Right atrium auricular region (tissue), 2 donors: ENCODE results near the gene SCAF4. TPM values are rescaled to one million over a fixed set of nuclear protein-coding genes. Genes with fewer than 3 reads are reported as not detected.

ENCODE experiments used
- DNase-seq: peaks from one replicate; pipeline ENCODE4 v3.0.0-alpha.2; 2019; ENCODE audit warnings: low spot score
- H3K27ac ChIP-seq, 2 donors: fragments of 200-600 bp; sonication (generic); 1 replicate in 1 of 2; 2 replicates in 1 of 2; pipeline ENCODE4 v1.5.1; 2016 to 2019
- H3K27me3 ChIP-seq, 2 donors: fragments of 200-600 bp; sonication (generic); one replicate each; pipeline versions ENCODE4 v1.5.1 to v1.6.0; 2017 to 2019
- H3K36me3 ChIP-seq: fragments of 200-600 bp; sonication (generic); one replicate; pipeline ENCODE4 v1.5.1; 2016
- H3K4me1 ChIP-seq, 2 donors: fragments of 200-600 bp; sonication (generic); one replicate each; pipeline versions ENCODE4 v1.5.1 to v1.6.0; 2017 to 2019
- H3K4me3 ChIP-seq, 2 donors: fragments of 200-600 bp; sonication (generic); 1 replicate in 1 of 2; 2 replicates in 1 of 2; pipeline ENCODE4 v1.5.1; 2017 to 2019; ENCODE audit warnings: mild to moderate bottlenecking in 1 of 2, moderate library complexity in 1 of 2
- H3K9me3 ChIP-seq, 2 donors: fragments of 200-600 bp; sonication (generic); one replicate each; pipeline ENCODE4 v1.5.1; 2019
- CTCF ChIP-seq, 2 donors: fragments of 200-600 bp; sonication (generic); IDR thresholded peaks; one replicate each; pipeline ENCODE4 v1.5.1; 2019; ENCODE audit warnings: antibody characterized with exemption in 2 of 2
- total RNA-seq, 2 donors: library from RNA; depleted of rRNA; stranded (reverse); fragments of >200 nt; gene quantifications; one replicate each; pipeline ENCODE4 v1.1.0, GENCODE V29; 2016

The SCAF4 gene
- total RNA-seq, 2 donors from 2014 or later: 8.8 to 12.2 TPM

DNA sequence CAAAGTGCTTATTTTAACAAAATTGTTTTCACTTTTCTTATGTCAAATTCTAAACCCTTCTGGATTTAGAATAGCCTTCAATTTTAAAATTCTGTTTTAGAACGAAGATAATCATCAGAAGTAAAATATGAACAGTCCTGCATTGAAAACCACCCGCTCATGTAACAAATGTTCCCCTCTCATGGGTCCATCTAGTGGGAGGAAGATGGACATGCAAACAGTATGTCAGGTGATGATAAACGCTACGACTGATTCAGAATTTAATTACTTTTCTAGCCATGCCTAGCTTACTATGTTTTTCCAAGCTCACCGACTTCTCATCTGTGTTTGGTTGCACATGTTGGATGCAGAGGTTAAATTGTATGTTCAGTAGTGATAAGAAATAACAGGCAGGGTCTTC lies 48.9 kb downstream of the SCAF4 start:
- no peaks in the 10 kb centered on the region for H3K9me3 ChIP-seq
- H3K27ac ChIP-seq: no peak overlapping the region
- no peaks in the 10 kb centered on the region for H3K4me1 ChIP-seq
- DNase-seq: no peak
- H3K27me3 ChIP-seq: no peaks in the 10 kb centered on the region
- H3K4me3 ChIP-seq: no peak overlapping the region
- no peak for TF ChIP-seq CTCF (IDR thresholded peaks at IDR 0.05)
- peaks cover 48% of the 10 kb centered on the region for H3K36me3 ChIP-seq

DNA sequence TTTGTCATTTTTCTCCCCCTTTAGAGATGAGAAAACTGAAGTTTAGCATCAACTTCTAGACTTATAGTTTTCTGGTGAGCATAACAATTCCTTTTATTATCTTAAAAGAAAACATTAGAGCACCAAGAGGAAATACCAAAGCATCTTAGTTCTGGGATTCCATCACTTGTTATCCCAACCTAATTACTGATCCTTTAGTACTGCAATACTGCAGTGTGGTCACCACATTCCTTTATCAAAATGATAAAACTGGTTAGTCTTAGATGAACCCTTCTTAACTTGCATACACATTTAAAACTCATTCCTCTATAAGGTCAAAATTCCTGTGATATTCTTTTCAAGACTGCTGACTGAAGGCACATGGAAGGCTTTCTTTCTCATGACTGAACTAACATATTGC lies 49.3 kb downstream of the SCAF4 start:
- H3K4me1 ChIP-seq: no peaks in the 10 kb centered on the region
- no peaks in the 10 kb centered on the region for H3K27me3 ChIP-seq
- no peaks in the 10 kb centered on the region for H3K9me3 ChIP-seq
- TF ChIP-seq CTCF (IDR thresholded peaks at IDR 0.05): no peak
- no peak overlapping the region for H3K4me3 ChIP-seq
- H3K27ac ChIP-seq: no peak overlapping the region
- peaks cover 46% of the 10 kb centered on the region for H3K36me3 ChIP-seq
- DNase-seq: no peak

DNA sequence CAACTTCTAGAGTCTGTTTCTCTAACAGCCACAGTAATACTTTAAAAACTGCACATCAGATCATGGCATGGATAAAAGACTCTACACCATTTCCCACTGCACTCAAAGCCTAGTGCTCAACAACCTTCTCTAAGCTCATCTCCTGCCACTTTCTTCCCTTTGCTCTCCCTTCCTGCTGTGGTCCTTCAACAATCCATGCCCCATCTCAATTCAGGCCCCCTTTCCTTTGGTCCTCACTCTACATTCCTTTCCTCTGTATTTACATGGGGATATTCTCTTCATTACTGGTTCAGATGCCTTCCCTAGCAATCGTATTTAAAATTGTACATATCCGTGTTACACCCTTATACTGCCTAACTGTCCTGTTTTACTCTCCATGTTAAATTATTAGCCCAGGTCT lies 53.4 kb downstream of the SCAF4 start:
- DNase-seq: no peak
- no peaks in the 10 kb centered on the region for H3K27me3 ChIP-seq
- no peak for TF ChIP-seq CTCF (IDR thresholded peaks at IDR 0.05)
- H3K36me3 ChIP-seq: peaks cover 12% of the 10 kb centered on the region
- no peaks in the 10 kb centered on the region for H3K4me1 ChIP-seq
- no peak overlapping the region for H3K4me3 ChIP-seq
- H3K9me3 ChIP-seq: no peaks in the 10 kb centered on the region
- H3K27ac ChIP-seq: no peak overlapping the region

- H3K27me3 ChIP-seq: no peaks in the 10 kb centered on the region
- H3K4me1 ChIP-seq: no peaks in the 10 kb centered on the region
- no peak overlapping the region for H3K4me3 ChIP-seq
Measured at GRCh38 chr21:31677047-31677446, 54.9 kb downstream of the SCAF4 start.

GRCh38 chr21:31675960-31676359 lies 56.0 kb downstream of the SCAF4 start:
- H3K36me3 ChIP-seq: peaks cover 17% of the 10 kb centered on the region
- H3K27me3 ChIP-seq: no peaks in the 10 kb centered on the region
- no peak for TF ChIP-seq CTCF (IDR thresholded peaks at IDR 0.05)
- H3K9me3 ChIP-seq: no peaks in the 10 kb centered on the region
- H3K27ac ChIP-seq: no peak overlapping the region
- no peaks in the 10 kb centered on the region for H3K4me1 ChIP-seq
- DNase-seq: no peak
- no peak overlapping the region for H3K4me3 ChIP-seq

More at GRCh38 chr21:31677047-31677446, 54.9 kb downstream of the SCAF4 start:
- DNase-seq: no peak
- Histone ChIP-seq H3K36me3 (peaks cover 9% of the 10 kb centered on the region), H3K9me3 (no peaks in the 10 kb centered on the region), H3K27ac (no peak overlapping the region)
- TF ChIP-seq CTCF (IDR thresholded peaks at IDR 0.05): no peak

- Histone ChIP-seq H3K4me3 (no peak overlapping the region), H3K9me3 (no peaks in the 10 kb centered on the region), H3K27me3 (no peaks in the 10 kb centered on the region), H3K4me1 (no peaks in the 10 kb centered on the region), H3K36me3 (peaks cover 14% of the 10 kb centered on the region), H3K27ac (no peak overlapping the region)
- TF ChIP-seq CTCF (IDR thresholded peaks at IDR 0.05): no peak
- DNase-seq: no peak
Measured at GRCh38 chr21:31675318-31675717, 56.6 kb downstream of the SCAF4 start.
